Central memory CD4-positive, alpha-beta T cell (primary cell): ENCODE measurements around the gene PGLYRP4.

Experiments
- DNase-seq: peaks from one replicate; pipeline ENCODE4 v3.0.0; 2022
- total RNA-seq, 3 experiments: gene quantifications; one replicate each; lab custom pipeline; 2026; lab: John Stamatoyannopoulos, UW

The PGLYRP4 gene
- total RNA-seq: 0 reads per million in 3 experiments

GRCh38 chr1:153348511-153349362 is at the start of gene PGLYRP4:
Gene PGLYRP4, minus strand, starts transcription at chr1:153348841. Its CDS starts 909 bp downstream, at chr1:153347932.
- DNase-seq: no peak

GRCh38 chr1:153397924-153398651 is 49.4 kb upstream of the PGLYRP4 start:
- no peak for DNase-seq

- DNase-seq: no peak
These were observed 48.6 kb upstream of the PGLYRP4 start for GRCh38 chr1:153397051-153397923.

- DNase-seq: no peak
These were observed 47.8 kb upstream of the PGLYRP4 start for GRCh38 chr1:153396461-153396860.

- DNase-seq: no peak
These were observed 47.1 kb upstream of the PGLYRP4 start for GRCh38 chr1:153395776-153396175.

- no peak for DNase-seq
These were observed 46.6 kb upstream of the PGLYRP4 start for GRCh38 chr1:153395136-153395685.

- no peak for DNase-seq
These were observed 45.8 kb upstream of the PGLYRP4 start for GRCh38 chr1:153394391-153394790.

- no peak for DNase-seq
These were observed 45.3 kb upstream of the PGLYRP4 start for GRCh38 chr1:153393926-153394325.

- no peak for DNase-seq
These were observed 44.2 kb upstream of the PGLYRP4 start for GRCh38 chr1:153392822-153393221.

GRCh38 chr1:153392258-153392657 is 43.6 kb upstream of the PGLYRP4 start:
- DNase-seq: no peak

- no peak for DNase-seq
These were observed 42.5 kb upstream of the PGLYRP4 start, which contains the start of gene S100A8 for GRCh38 chr1:153390938-153391710. Gene S100A8, minus strand, starts transcription at chr1:153391073. Its CDS starts 538 bp downstream, at chr1:153390535.

GRCh38 chr1:153389973-153390879 is 41.6 kb upstream of the PGLYRP4 start:
- DNase-seq: no peak

GRCh38 chr1:153389401-153389800 is 40.8 kb upstream of the PGLYRP4 start:
- no peak for DNase-seq

GRCh38 chr1:153387785-153388184 is 39.1 kb upstream of the PGLYRP4 start:
- DNase-seq: no peak

- no peak for DNase-seq
These were observed 38.4 kb upstream of the PGLYRP4 start for GRCh38 chr1:153387001-153387400.

- no peak for DNase-seq
These were observed 37.9 kb upstream of the PGLYRP4 start for GRCh38 chr1:153386500-153386901.

GRCh38 chr1:153384958-153385580 is 36.4 kb upstream of the PGLYRP4 start:
- DNase-seq: no peak

GRCh38 chr1:153380711-153381110 is 32.1 kb upstream of the PGLYRP4 start:
- no peak for DNase-seq

GRCh38 chr1:153379591-153379990 is 30.9 kb upstream of the PGLYRP4 start:
- DNase-seq: no peak

- no peak for DNase-seq
These were observed 26.9 kb upstream of the PGLYRP4 start, which contains the start of gene S100A12 for GRCh38 chr1:153375511-153375910. Gene S100A12, minus strand, starts transcription at chr1:153375621. Its CDS starts 1,029 bp downstream, at chr1:153374592.
